Cardiac fibroblast (primary cell): ENCODE measurements around the gene RPN1.

ENCODE experiments used
- DNase-seq, 2 donors: peaks; one replicate each; pipeline versions ENCODE4 v3.0.0 to v3.0.0-alpha.2; 2010; ENCODE audit warnings: low read depth in 2 of 2
- H3K4me3 ChIP-seq, 2 donors: replicated peaks in 1 of 2; 1 replicate in 1 of 2; 2 replicates in 1 of 2; pipeline ENCODE4 v1.5.1; 2011; ENCODE audit warnings: low read depth in 2 of 2, low read length in 2 of 2, mild to moderate bottlenecking in 2 of 2, moderate library complexity in 1 of 2
- TF ChIP-seq, protein P1 (sequence below): IDR thresholded peaks from one replicate; pipeline ENCODE4 v1.5.1; 2011; ENCODE audit warnings: low read depth, mild to moderate bottlenecking, low read length, inconsistent platforms

Gene RPN1

DNA sequence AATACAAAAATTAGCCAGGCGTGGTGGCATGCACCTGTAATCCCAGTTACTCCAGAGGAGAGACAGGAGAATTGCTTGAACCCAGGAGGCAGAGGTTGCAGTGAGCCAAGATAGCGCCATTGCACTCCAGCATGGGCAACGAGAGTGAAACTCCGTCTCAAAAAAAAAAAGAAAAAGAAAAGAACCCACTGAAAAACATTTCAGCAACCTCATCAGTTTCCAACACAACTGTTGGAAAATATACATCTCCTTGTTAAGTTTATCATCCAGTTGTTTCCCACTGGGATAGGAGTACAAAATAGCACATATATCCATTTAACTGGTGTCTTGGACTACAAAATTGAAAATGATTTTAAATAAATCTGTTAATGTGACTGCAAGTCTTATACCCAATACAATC, 2.2 kb downstream of the RPN1 start:
- DNase-seq = no peak
- TF ChIP-seq, protein P1, sequence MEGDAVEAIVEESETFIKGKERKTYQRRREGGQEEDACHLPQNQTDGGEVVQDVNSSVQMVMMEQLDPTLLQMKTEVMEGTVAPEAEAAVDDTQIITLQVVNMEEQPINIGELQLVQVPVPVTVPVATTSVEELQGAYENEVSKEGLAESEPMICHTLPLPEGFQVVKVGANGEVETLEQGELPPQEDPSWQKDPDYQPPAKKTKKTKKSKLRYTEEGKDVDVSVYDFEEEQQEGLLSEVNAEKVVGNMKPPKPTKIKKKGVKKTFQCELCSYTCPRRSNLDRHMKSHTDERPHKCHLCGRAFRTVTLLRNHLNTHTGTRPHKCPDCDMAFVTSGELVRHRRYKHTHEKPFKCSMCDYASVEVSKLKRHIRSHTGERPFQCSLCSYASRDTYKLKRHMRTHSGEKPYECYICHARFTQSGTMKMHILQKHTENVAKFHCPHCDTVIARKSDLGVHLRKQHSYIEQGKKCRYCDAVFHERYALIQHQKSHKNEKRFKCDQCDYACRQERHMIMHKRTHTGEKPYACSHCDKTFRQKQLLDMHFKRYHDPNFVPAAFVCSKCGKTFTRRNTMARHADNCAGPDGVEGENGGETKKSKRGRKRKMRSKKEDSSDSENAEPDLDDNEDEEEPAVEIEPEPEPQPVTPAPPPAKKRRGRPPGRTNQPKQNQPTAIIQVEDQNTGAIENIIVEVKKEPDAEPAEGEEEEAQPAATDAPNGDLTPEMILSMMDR = no peak
- peak overlapping the region in 1 of 2 donors; percentile 100 for H3K4me3 ChIP-seq

DNA sequence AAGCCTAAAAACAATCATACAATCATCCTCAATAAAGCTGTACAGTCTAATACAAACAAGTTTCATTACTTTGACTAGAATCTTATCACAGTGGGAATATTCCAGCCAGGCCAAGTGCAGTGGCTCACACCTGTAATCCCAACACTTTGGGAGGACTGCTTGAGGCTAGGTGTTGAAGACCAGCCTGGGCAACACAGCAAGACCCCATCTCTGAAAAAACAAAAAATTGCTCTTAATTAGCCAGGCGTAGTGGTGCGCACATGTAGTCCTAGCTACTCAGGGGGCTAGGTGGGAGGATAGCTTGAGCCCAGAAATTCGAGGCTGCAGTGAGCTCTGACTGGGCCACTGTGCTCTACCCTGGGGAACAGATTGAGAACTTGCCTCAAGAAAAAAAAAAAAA, 3.3 kb downstream of the RPN1 start:
- H3K4me3 ChIP-seq = no peak overlapping the region
- TF ChIP-seq, protein P1 = no peak
- no peak for DNase-seq

DNA sequence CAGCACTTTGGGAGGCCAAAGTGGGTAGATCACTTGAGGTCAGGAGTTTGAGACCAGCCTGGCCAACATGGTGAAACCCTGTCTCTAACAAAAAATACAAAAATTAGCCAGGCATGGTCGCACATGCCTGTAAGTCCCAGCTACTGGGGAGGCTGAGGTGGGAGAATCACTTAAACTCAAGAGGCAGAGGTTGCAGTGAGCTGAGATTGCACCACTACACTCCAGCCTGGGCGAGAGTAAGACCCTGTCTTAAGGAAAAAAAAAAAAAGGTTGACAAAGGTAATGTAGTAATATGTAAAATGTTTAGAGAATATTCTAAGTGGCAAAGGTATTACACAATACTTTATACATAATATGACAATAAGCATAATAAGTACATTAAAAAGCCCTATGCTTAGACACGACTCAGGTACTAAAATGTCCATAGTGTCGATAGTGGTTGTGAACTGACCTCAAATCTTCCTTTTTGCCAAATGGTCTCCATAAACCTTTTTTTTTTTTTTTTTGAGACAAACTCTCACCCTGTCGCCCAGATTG, 16.5 kb downstream of the RPN1 start:
- H3K4me3 ChIP-seq = no peak overlapping the region
- DNase-seq = no peak
- TF ChIP-seq, protein P1 = no peak

DNA sequence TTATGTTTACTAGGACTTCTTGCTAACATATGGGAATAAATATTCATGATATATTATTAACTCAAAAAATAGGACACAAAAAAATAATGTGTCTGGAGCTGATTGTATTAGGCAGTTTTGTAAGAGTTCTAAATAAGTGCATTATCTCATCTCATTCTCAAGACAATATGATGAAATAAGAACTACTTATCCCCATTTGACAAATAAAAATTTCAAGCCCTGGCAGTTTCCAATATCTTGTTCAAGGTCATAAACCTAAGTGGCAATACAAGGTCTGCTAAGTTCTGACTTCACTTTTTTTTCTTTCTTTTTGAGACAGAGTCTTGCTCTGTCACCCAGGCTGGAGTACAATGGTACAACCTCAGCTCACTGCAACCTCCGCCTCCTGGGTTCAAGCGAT, 18.3 kb downstream of the RPN1 start:
- TF ChIP-seq, protein P1 = no peak
- no peak for DNase-seq

DNA sequence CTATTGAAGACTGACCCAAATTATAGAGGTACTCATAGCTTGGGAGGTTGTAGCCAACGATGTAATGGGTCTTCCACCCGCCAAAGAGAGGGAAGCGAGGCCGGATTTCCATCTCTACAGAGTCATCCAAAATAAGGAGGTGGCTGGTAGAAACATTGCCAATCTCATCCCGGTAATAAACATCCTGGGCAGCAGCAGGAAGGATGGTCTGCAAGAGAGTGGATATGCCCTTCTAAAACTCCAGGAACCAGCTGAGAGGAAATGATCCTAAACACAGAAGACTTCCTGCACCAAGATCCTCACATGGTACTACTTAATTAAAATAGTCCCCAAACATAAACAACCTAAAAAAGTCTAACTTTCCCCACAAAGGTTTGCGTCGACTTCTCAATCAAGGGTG, 20.7 kb downstream of the RPN1 start:
- no peak overlapping the region for H3K4me3 ChIP-seq
- TF ChIP-seq, protein P1 = no peak

More for the DNA sequence above, 18.3 kb downstream of the RPN1 start:
- no peak overlapping the region for H3K4me3 ChIP-seq

DNA sequence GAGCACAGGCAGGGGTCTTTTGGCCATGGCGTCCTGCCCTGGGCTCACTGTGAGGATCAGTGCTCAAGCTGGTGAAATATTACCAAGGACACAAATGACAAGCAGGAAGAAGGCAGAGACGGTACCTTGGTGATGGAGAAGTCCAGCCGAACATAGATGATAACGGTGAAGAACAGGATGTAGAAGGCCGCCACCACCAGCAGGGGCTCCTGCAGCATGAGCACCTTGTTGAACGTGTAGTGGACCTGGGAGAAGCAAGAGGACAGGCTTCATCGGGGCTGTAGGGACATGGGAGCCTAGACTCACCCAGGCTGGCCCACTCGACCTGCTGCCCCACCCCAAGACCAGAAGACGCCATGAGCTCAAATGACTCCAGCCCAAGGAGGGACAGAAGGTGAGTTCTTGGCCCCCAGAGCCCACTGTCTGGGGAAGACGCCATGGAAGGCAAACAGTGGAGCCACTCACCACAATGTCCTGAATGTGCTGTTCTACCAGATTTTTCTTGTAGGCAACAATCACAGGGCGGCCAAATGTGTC, 25.1 kb downstream of the RPN1 start:
- DNase-seq = no peak
- H3K4me3 ChIP-seq = no peak overlapping the region
- TF ChIP-seq, protein P1 = no peak

More for the DNA sequence above, 20.7 kb downstream of the RPN1 start:
- DNase-seq = no peak
